ENCODE measurements around the gene MAGI2. TPM values are rescaled to one million over a fixed set of nuclear protein-coding genes. Genes with fewer than 3 reads are reported as not detected.

Gene MAGI2
- total RNA-seq, 3 donors from 2014 or later (not counting 1 experiment from before 2014, with no cell fraction given), result 0.09 to 0.48 (median 0.27) TPM

DNA sequence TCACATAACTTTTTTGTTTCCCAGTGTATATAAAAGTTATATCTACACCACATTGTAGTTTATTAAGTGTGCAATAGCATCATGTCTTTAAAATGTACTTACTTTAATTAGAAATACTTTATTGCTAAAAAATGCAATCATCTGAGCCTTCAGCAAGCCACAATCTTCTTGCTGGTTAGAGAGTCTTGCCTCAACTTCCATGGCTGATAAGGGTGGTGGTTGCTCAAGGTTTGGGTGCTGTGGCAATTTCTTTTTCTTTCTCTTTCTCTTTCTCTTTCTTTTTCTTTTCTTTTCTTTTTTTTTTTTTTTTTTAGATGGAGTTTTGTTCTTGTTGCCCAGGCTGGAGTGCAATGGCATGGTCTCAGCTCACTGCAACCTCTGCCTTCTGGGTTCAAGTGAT is 360.0 kb downstream of the MAGI2 start:
- no peaks in the 10 kb centered on the region for H3K27me3 ChIP-seq (ENCODE audit: control insufficient read depth, insufficient read depth, low read length)
- H3K9me3 ChIP-seq (ENCODE audit: control insufficient read depth, insufficient read depth, low read length), result peaks cover 5% of the 10 kb centered on the region
- H3K27ac Mint-ChIP-seq, result no peak overlapping the region
- H3K27ac ChIP-seq (ENCODE audit: low read length), result no peak overlapping the region
- H3K9me3 Mint-ChIP-seq, result peaks cover 11 to 13% of the 10 kb centered on the region in 2 donors
- no peaks in the 10 kb centered on the region for H3K36me3 ChIP-seq (ENCODE audit: control insufficient read depth, insufficient read depth, low read length)
- no peak for DNase-seq
- H3K4me3 ChIP-seq (ENCODE audit: low read length), result no peak overlapping the region
- no peak overlapping the region for H3K4me3 Mint-ChIP-seq
- TF ChIP-seq, protein P1, sequence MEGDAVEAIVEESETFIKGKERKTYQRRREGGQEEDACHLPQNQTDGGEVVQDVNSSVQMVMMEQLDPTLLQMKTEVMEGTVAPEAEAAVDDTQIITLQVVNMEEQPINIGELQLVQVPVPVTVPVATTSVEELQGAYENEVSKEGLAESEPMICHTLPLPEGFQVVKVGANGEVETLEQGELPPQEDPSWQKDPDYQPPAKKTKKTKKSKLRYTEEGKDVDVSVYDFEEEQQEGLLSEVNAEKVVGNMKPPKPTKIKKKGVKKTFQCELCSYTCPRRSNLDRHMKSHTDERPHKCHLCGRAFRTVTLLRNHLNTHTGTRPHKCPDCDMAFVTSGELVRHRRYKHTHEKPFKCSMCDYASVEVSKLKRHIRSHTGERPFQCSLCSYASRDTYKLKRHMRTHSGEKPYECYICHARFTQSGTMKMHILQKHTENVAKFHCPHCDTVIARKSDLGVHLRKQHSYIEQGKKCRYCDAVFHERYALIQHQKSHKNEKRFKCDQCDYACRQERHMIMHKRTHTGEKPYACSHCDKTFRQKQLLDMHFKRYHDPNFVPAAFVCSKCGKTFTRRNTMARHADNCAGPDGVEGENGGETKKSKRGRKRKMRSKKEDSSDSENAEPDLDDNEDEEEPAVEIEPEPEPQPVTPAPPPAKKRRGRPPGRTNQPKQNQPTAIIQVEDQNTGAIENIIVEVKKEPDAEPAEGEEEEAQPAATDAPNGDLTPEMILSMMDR (IDR thresholded peaks at IDR 0.05), result no peak
- no peaks in the 10 kb centered on the region for H3K27me3 Mint-ChIP-seq (ENCODE audit: low read depth in 2 of 2)
- intact Hi-C loops (cut with micrococcal nuclease), result no loop called here
- no peaks in the 10 kb centered on the region for H3K4me1 ChIP-seq (ENCODE audit: control insufficient read depth, insufficient read depth, low read length)
- no peak for ATAC-seq
- H3K4me1 Mint-ChIP-seq, result no peaks in the 10 kb centered on the region
- no peaks in the 10 kb centered on the region for H3K36me3 Mint-ChIP-seq

DNA sequence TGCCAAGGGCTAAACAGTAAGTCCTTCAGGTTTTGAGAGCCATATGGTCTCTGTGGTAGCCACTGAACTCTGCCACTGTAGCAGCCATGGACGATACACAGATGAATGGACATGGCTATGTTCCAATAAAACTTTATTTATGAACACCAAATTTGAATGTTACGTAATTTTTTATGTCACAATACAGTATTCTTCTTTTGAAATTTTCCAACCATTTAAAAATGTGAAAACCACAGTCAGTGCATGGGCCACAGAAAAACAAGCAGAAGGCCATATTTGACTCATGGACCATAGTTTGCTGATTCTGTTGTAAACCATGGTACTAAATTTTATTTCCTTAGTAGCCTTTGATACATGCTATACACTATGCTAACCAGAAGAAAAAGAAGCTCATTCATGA is 361.8 kb downstream of the MAGI2 start:
- ATAC-seq (no peak), DNase-seq (no peak)
- Histone ChIP-seq H3K36me3 (ENCODE audit: control insufficient read depth, insufficient read depth, low read length) (no peaks in the 10 kb centered on the region), H3K4me3 (ENCODE audit: low read length) (no peak overlapping the region), H3K27ac (ENCODE audit: low read length) (no peak overlapping the region), H3K4me1 (ENCODE audit: control insufficient read depth, insufficient read depth, low read length) (no peaks in the 10 kb centered on the region), H3K27me3 (ENCODE audit: control insufficient read depth, insufficient read depth, low read length) (no peaks in the 10 kb centered on the region), H3K9me3 (ENCODE audit: control insufficient read depth, insufficient read depth, low read length) (peaks cover 5% of the 10 kb centered on the region)
- Mint-ChIP-seq H3K4me1 (no peaks in the 10 kb centered on the region), H3K4me3 (no peak overlapping the region), H3K9me3 (peaks cover 9 to 16% of the 10 kb centered on the region in 2 donors), H3K27ac (no peak overlapping the region), H3K27me3 (ENCODE audit: low read depth in 2 of 2) (no peaks in the 10 kb centered on the region), H3K36me3 (no peaks in the 10 kb centered on the region)
- TF ChIP-seq, protein P1 (IDR thresholded peaks at IDR 0.05), result no peak
- 82% methylated on average over 2 of the region's 2 CpGs for WGBS (ENCODE audit: insufficient coverage)
- intact Hi-C loops (cut with micrococcal nuclease), result no loop called here

DNA sequence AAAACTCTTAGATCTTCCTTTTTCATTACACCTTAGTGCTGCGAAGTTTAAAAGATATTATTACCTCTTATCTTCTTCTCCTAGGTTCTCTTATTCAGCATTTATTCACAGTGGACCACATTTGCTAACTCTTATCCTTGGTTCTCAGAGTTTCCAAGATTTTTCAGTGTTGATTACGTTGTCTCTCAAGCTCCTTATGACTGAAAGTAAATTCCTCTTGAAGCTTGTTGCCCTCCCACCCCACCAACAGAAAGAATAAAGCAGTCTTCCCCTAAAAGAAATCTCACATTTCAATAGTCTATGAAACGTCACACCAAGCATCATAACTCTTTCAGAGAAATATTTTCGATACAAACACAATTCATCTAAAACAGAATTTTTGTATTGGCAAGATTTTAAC is 362.5 kb downstream of the MAGI2 start:
- H3K9me3 Mint-ChIP-seq, result peaks cover 9 to 16% of the 10 kb centered on the region in 2 donors
- no peaks in the 10 kb centered on the region for H3K27me3 Mint-ChIP-seq (ENCODE audit: low read depth in 2 of 2)
- no peaks in the 10 kb centered on the region for H3K4me1 ChIP-seq (ENCODE audit: control insufficient read depth, insufficient read depth, low read length)
- H3K27me3 ChIP-seq (ENCODE audit: control insufficient read depth, insufficient read depth, low read length), result no peaks in the 10 kb centered on the region
- WGBS (ENCODE audit: insufficient coverage), result 58% methylated on average over 3 of the region's 4 CpGs
- ATAC-seq, result no peak
- no peaks in the 10 kb centered on the region for H3K4me1 Mint-ChIP-seq
- no peak overlapping the region for H3K4me3 Mint-ChIP-seq
- DNase-seq, result no peak
- no peak overlapping the region for H3K4me3 ChIP-seq (ENCODE audit: low read length)
- intact Hi-C loops (cut with micrococcal nuclease), result no loop called here
- H3K9me3 ChIP-seq (ENCODE audit: control insufficient read depth, insufficient read depth, low read length), result peaks cover 2% of the 10 kb centered on the region
- no peak overlapping the region for H3K27ac ChIP-seq (ENCODE audit: low read length)
- H3K27ac Mint-ChIP-seq, result no peak overlapping the region
- H3K36me3 Mint-ChIP-seq, result no peaks in the 10 kb centered on the region
- H3K36me3 ChIP-seq (ENCODE audit: control insufficient read depth, insufficient read depth, low read length), result no peaks in the 10 kb centered on the region
- TF ChIP-seq, protein P1 (IDR thresholded peaks at IDR 0.05), result no peak

DNA sequence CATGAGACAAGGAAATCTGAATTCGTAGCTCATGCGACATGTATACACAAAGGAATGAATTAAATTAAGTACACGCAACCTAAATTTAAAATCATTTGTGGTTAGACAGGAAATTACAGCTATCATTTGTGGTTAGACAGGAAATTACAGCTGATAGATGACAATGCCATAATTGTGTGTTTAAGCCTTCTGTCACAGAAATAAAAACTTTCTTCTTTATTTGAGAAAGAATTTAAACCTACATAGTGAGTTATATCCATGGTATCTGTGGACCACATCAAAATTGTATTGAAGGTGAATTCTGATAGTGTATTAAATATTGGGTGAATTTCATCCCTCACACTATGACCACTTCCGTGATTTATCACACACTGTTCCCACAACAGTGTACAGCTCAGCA is 362.9 kb downstream of the MAGI2 start:
- H3K4me3 Mint-ChIP-seq, result no peak overlapping the region
- no peak overlapping the region for H3K27ac Mint-ChIP-seq
- Histone ChIP-seq H3K4me1 (ENCODE audit: control insufficient read depth, insufficient read depth, low read length) (no peaks in the 10 kb centered on the region), H3K9me3 (ENCODE audit: control insufficient read depth, insufficient read depth, low read length) (no peaks in the 10 kb centered on the region), H3K27me3 (ENCODE audit: control insufficient read depth, insufficient read depth, low read length) (no peaks in the 10 kb centered on the region), H3K36me3 (ENCODE audit: control insufficient read depth, insufficient read depth, low read length) (no peaks in the 10 kb centered on the region), H3K27ac (ENCODE audit: low read length) (no peak overlapping the region), H3K4me3 (ENCODE audit: low read length) (no peak overlapping the region)
- peaks cover 9 to 16% of the 10 kb centered on the region in 2 donors for H3K9me3 Mint-ChIP-seq
- no peak for DNase-seq
- no peaks in the 10 kb centered on the region for H3K27me3 Mint-ChIP-seq (ENCODE audit: low read depth in 2 of 2)
- no peaks in the 10 kb centered on the region for H3K36me3 Mint-ChIP-seq
- intact Hi-C loops (cut with micrococcal nuclease), result no loop called here
- TF ChIP-seq, protein P1 (IDR thresholded peaks at IDR 0.05), result no peak
- 8% methylated on average over 2 of the region's 4 CpGs for WGBS (ENCODE audit: insufficient coverage)
- H3K4me1 Mint-ChIP-seq, result no peaks in the 10 kb centered on the region
- ATAC-seq, result no peak

Measured in natural killer cell (primary cell).